HEK293 (cell line): ENCODE results near the gene RACGAP1.

Experiments used
- CTCF ChIA-PET: fragments of 350-600 bp; formaldehyde crosslinking; extraction: SDS; loops from one replicate; lab custom pipeline; 2021; ENCODE audit warnings: antibody characterized with exemption; lab: Yijun Ruan, JAX
- POLR2A ChIA-PET: fragments of 300-600 bp; formaldehyde crosslinking; extraction: SDS; loops from one replicate; lab custom pipeline; 2020; ENCODE audit warnings: antibody characterized with exemption, inconsistent platforms; lab: Yijun Ruan, JAX
- H3K27ac ChIP-seq: fragments of 200-500 bp; sonication (Bioruptor generic); 2 replicates; pipeline ENCODE4 v1.5.1; 2014; ENCODE audit warnings: low read depth, low read length, control low read depth, inconsistent platforms; ENCODE audit errors: extremely low read depth
- H3K36me3 ChIP-seq, 2 experiments: fragments of 200-500 bp in 1 of 2; sonication (Bioruptor generic) in 1 of 2; 1 replicate in 1 of 2; 2 replicates in 1 of 2; pipeline ENCODE4 v1.5.1; 2014 to 2017; ENCODE audit warnings: inconsistent platforms in 2 of 2, low read length in 2 of 2; ENCODE audit not compliant: control insufficient read depth in 2 of 2, insufficient read depth in 1 of 2
- H3K4me1 ChIP-seq: fragments of 200-500 bp; sonication (Bioruptor generic); 2 replicates; pipeline ENCODE4 v1.5.1; 2014; ENCODE audit warnings: mild to moderate bottlenecking, low read length, inconsistent platforms; ENCODE audit not compliant: control insufficient read depth, insufficient read depth
- H3K4me3 ChIP-seq: 2 replicates; pipeline ENCODE4 v1.5.1; 2011; ENCODE audit warnings: low read depth, mild to moderate bottlenecking, control low read depth, low read length, moderate library complexity
- H3K9me3 ChIP-seq: fragments of 200-500 bp; sonication (Bioruptor generic); 2 replicates; pipeline ENCODE4 v1.5.1; 2014; ENCODE audit warnings: low read depth, low read length, inconsistent platforms; ENCODE audit not compliant: control insufficient read depth, insufficient read depth
- GLIS2 ChIP-seq: fragments of 450-650 bp; formaldehyde crosslinking; IDR thresholded peaks from 2 replicates; pipeline ENCODE4 v1.5.1; 2016; ENCODE audit warnings: missing biosample characterization, missing genetic modification characterization
- KLF9 ChIP-seq: fragments of 450-650 bp; formaldehyde crosslinking; IDR thresholded peaks from 2 replicates; pipeline ENCODE4 v1.5.1; 2016; ENCODE audit warnings: missing biosample characterization, missing genetic modification characterization, low read depth
- MYNN ChIP-seq: fragments of 450-650 bp; formaldehyde crosslinking; IDR thresholded peaks from 2 replicates; pipeline ENCODE4 v1.5.1; 2016; ENCODE audit warnings: missing biosample characterization, missing genetic modification characterization, borderline replicate concordance
- PATZ1 ChIP-seq: fragments of 450-650 bp; formaldehyde crosslinking; IDR thresholded peaks from 2 replicates; pipeline ENCODE4 v1.5.1; 2016; ENCODE audit warnings: missing biosample characterization, missing genetic modification characterization
- PRDM10 ChIP-seq: fragments of 450-650 bp; formaldehyde crosslinking; IDR thresholded peaks from 2 replicates; pipeline ENCODE4 v1.5.1; 2016; ENCODE audit warnings: missing biosample characterization, missing genetic modification characterization
- SP2 ChIP-seq: fragments of 450-650 bp; formaldehyde crosslinking; IDR thresholded peaks from 2 replicates; pipeline ENCODE4 v1.5.1; 2016; ENCODE audit warnings: missing biosample characterization, missing genetic modification characterization
- ZBTB1 ChIP-seq: fragments of 450-650 bp; formaldehyde crosslinking; IDR thresholded peaks from 2 replicates; pipeline ENCODE4 v1.5.1; 2016; ENCODE audit warnings: missing biosample characterization, missing genetic modification characterization
- ZBTB11 ChIP-seq: fragments of 450-650 bp; formaldehyde crosslinking; conservative IDR thresholded peaks from 2 replicates; pipeline ENCODE4 v1.5.1; 2016; ENCODE audit warnings: low read depth, missing biosample characterization, missing genetic modification characterization
- ZBTB7A ChIP-seq: fragments of 450-650 bp; formaldehyde crosslinking; IDR thresholded peaks from 2 replicates; pipeline ENCODE4 v1.5.1; 2016; ENCODE audit warnings: low read depth, missing biosample characterization, missing genetic modification characterization
- ZFP41 ChIP-seq: fragments of 450-650 bp; formaldehyde crosslinking; IDR thresholded peaks from 2 replicates; pipeline ENCODE4 v1.5.1; 2016; ENCODE audit warnings: missing biosample characterization, missing genetic modification characterization, borderline replicate concordance
- ZNF19 ChIP-seq: fragments of 450-650 bp; formaldehyde crosslinking; IDR thresholded peaks from 2 replicates; pipeline ENCODE4; 2016; ENCODE audit warnings: missing biosample characterization, missing genetic modification characterization, low read depth
- ZNF2 ChIP-seq: fragments of 450-650 bp; formaldehyde crosslinking; IDR thresholded peaks from 2 replicates; pipeline ENCODE4 v1.5.1; 2016; ENCODE audit warnings: missing biosample characterization, missing genetic modification characterization
- ZNF239 ChIP-seq: fragments of 450-650 bp; formaldehyde crosslinking; IDR thresholded peaks from 2 replicates; pipeline ENCODE4 v1.5.1; 2016; ENCODE audit warnings: missing biosample characterization, missing genetic modification characterization
- ZNF266 ChIP-seq: fragments of 450-650 bp; formaldehyde crosslinking; IDR thresholded peaks from 2 replicates; pipeline ENCODE4 v1.5.1; 2016; ENCODE audit warnings: missing biosample characterization, missing genetic modification characterization, low read depth
- ZNF302 ChIP-seq: fragments of 450-650 bp; formaldehyde crosslinking; IDR thresholded peaks from 2 replicates; pipeline ENCODE4 v1.5.1; 2016; ENCODE audit warnings: missing biosample characterization, missing genetic modification characterization, low read depth
- ZNF341 ChIP-seq: fragments of 450-650 bp; formaldehyde crosslinking; IDR thresholded peaks from 2 replicates; pipeline ENCODE4; 2016; ENCODE audit warnings: low read depth, missing biosample characterization, missing genetic modification characterization
- ZNF530 ChIP-seq: fragments of 450-650 bp; formaldehyde crosslinking; IDR thresholded peaks from 2 replicates; pipeline ENCODE4 v1.5.1; 2016; ENCODE audit warnings: low read depth, missing biosample characterization, missing genetic modification characterization
- ZNF561 ChIP-seq: fragments of 450-650 bp; IDR thresholded peaks from 2 replicates; pipeline ENCODE4 v1.5.1; 2018; ENCODE audit warnings: missing biosample characterization, missing genetic modification characterization, borderline replicate concordance
- ZNF621 ChIP-seq: fragments of 450-650 bp; formaldehyde crosslinking; IDR thresholded peaks from 2 replicates; pipeline ENCODE4 v1.5.1; 2017; ENCODE audit warnings: missing biosample characterization, missing genetic modification characterization
- ZNF626 ChIP-seq: fragments of 450-650 bp; sonication (Bioruptor Pico); formaldehyde crosslinking; IDR thresholded peaks from 2 replicates; pipeline ENCODE4 v1.5.1; 2018; ENCODE audit warnings: missing biosample characterization, missing genetic modification characterization, inconsistent platforms
- ZSCAN30 ChIP-seq: fragments of 450-650 bp; IDR thresholded peaks from 2 replicates; pipeline ENCODE4 v1.5.1; 2018; ENCODE audit warnings: missing biosample characterization, mild to moderate bottlenecking, missing genetic modification characterization, moderate library complexity
- TF ChIP-seq, protein P1 (sequence below): fragments of 450-650 bp; formaldehyde crosslinking; IDR thresholded peaks from 2 replicates; pipeline ENCODE4 v1.5.1; 2017; ENCODE audit warnings: missing biosample characterization, missing genetic modification characterization
- TF ChIP-seq, protein P2 (sequence below): fragments of 450-650 bp; formaldehyde crosslinking; IDR thresholded peaks from 2 replicates; pipeline ENCODE4 v1.5.1; 2017; ENCODE audit warnings: missing biosample characterization, missing genetic modification characterization

RACGAP1 gene

GRCh38 chr12:50057896-50058670 is 32.8 kb upstream of the RACGAP1 start:
- Histone ChIP-seq H3K27ac (peak overlapping the region; percentile 62; the same call in 1 of the 2 replicates), H3K9me3 (no peaks in the 10 kb centered on the region), H3K4me3 (peak overlapping the region; percentile 63), H3K36me3 (peaks cover 0 to 33% of the 10 kb centered on the region in 2 experiments; a peak in 1 of 3 replicates), H3K4me1 (no peaks in the 10 kb centered on the region; the same call in 1 of the 2 replicates)
- TF ChIP-seq MYNN (tag by site-specific recombination) (no peak), ZFP41 (tag by site-specific recombination) (no peak), ZNF621 (no peak), ZNF19 (tag by site-specific recombination) (no peak), PRDM10 (tag by site-specific recombination) (0 out of 2 replicates have a peak, but pooled peaks have one; percentile 21), PATZ1 (tag by site-specific recombination) (peak; percentile 46), ZSCAN30 (tag by site-specific recombination) (no peak), ZNF626 (no peak), ZNF561 (tag by site-specific recombination) (no peak), ZNF239 (tag by site-specific recombination) (no peak), ZBTB11 (no peak), ZNF266 (tag by site-specific recombination) (no peak), ZNF302 (no peak), ZBTB1 (tag by site-specific recombination) (no peak), ZBTB7A (no peak), ZNF530 (tag by site-specific recombination) (no peak), ZNF341 (tag by site-specific recombination) (peak; percentile 70), ZNF2 (tag by site-specific recombination) (no peak), GLIS2 (peak; percentile 43; the same call in 1 of the 2 replicates), KLF9 (tag by site-specific recombination) (peak; percentile 26; the same call in 1 of the 2 replicates), SP2 (no peak)
- TF ChIP-seq, protein P1, sequence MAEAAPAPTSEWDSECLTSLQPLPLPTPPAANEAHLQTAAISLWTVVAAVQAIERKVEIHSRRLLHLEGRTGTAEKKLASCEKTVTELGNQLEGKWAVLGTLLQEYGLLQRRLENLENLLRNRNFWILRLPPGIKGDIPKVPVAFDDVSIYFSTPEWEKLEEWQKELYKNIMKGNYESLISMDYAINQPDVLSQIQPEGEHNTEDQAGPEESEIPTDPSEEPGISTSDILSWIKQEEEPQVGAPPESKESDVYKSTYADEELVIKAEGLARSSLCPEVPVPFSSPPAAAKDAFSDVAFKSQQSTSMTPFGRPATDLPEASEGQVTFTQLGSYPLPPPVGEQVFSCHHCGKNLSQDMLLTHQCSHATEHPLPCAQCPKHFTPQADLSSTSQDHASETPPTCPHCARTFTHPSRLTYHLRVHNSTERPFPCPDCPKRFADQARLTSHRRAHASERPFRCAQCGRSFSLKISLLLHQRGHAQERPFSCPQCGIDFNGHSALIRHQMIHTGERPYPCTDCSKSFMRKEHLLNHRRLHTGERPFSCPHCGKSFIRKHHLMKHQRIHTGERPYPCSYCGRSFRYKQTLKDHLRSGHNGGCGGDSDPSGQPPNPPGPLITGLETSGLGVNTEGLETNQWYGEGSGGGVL (tag by site-specific recombination): peak; percentile 80
- TF ChIP-seq, protein P2, sequence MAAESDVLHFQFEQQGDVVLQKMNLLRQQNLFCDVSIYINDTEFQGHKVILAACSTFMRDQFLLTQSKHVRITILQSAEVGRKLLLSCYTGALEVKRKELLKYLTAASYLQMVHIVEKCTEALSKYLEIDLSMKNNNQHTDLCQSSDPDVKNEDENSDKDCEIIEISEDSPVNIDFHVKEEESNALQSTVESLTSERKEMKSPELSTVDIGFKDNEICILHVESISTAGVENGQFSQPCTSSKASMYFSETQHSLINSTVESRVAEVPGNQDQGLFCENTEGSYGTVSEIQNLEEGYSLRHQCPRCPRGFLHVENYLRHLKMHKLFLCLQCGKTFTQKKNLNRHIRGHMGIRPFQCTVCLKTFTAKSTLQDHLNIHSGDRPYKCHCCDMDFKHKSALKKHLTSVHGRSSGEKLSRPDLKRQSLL (tag by site-specific recombination): no peak
- CTCF ChIA-PET: interaction anchor here (0.9 to 5.1 kb wide), 6 partner anchors 12 to 191 kb away, joined by 3 to 40 read pairs (median 8); no protein-coding TSS in a partner anchor
- POLR2A ChIA-PET: no interaction called here
